ENCODE data around the gene CALB2.

DNA sequence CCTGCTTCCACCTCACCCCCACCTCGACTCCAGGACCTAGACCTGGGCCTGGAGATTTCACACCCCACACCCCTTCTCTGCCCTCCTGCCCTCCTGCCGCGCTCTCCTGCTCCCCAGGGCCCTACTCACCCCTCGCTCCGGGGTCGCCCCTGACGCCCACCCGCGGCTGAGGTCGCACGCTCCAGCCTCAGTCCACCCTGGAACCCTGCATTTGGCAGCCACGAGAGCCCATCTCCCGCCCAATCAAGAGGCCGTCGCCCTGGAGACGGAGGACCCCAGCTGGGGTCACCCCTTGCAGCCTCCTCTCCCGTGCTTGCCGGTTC lies 67.2 kb downstream of the CALB2 start:
- TF ChIP-seq, protein P1, sequence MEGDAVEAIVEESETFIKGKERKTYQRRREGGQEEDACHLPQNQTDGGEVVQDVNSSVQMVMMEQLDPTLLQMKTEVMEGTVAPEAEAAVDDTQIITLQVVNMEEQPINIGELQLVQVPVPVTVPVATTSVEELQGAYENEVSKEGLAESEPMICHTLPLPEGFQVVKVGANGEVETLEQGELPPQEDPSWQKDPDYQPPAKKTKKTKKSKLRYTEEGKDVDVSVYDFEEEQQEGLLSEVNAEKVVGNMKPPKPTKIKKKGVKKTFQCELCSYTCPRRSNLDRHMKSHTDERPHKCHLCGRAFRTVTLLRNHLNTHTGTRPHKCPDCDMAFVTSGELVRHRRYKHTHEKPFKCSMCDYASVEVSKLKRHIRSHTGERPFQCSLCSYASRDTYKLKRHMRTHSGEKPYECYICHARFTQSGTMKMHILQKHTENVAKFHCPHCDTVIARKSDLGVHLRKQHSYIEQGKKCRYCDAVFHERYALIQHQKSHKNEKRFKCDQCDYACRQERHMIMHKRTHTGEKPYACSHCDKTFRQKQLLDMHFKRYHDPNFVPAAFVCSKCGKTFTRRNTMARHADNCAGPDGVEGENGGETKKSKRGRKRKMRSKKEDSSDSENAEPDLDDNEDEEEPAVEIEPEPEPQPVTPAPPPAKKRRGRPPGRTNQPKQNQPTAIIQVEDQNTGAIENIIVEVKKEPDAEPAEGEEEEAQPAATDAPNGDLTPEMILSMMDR (IDR thresholded peaks at IDR 0.05; ENCODE audit: low read depth, low read length): no peak
- TF ChIP-seq, protein P2, sequence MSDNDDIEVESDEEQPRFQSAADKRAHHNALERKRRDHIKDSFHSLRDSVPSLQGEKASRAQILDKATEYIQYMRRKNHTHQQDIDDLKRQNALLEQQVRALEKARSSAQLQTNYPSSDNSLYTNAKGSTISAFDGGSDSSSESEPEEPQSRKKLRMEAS (IDR thresholded peaks at IDR 0.05; ENCODE audit: low read depth, low read length): no peak
